ENCODE results near the gene RBM43. TPM values are rescaled to one million over a fixed set of nuclear protein-coding genes. Genes with fewer than 3 reads are reported as not detected.
"Not testable (repeated sequence)": the region's sequence is repeated elsewhere in the genome, so short reads cannot be mapped to it uniquely, and the experiment has no call there.

The RBM43 gene
- 1 to 10 TPM; 3.4 to 3.8 TPM for total RNA-seq

DNA sequence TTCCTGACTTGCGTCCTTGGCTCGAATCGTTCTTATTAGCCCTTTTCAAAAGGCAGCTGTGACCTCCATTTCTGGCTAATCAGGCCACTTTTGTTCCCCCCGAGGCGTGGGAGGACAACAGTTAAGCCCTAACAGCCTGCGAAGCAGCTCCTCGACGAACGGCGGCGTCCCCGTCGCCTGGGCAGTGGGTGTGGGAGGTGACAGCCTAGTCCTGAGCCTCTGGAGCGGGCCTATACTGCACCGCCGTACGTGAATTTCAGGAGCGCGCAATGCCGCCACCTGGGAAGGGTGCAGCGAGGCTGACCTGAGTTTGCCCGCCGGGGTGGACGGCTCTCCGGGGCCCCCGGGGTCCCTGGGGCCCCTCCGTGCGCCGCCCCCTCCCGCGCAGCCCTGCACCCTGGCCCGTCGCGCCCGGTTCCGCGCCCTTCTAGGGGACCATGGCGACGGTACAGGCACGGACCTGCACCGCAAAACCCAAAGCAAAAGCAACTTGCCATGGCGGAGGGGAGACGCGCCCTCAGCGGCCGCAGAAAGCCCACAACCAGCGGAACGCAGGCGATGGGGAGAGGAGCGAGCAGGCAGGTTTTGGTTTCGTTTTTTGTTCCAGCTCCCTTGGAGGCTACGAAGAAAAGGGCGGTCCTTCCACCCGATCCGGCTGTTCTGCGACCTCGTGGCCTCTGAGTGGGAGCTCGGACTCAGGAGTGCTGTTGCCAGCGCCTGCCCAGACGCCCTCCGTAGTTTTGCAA lies at the start of gene RBM43:
RBM43 (minus strand) TSS at position 633 of the 746 bp plus-strand sequence; CDS start at position 497, 136 bp downstream.
- DNase-seq = peak; percentile 81
- no peaks in the 10 kb centered on the region for H3K27me3 Mint-ChIP-seq (ENCODE audit: low read depth)

DNA sequence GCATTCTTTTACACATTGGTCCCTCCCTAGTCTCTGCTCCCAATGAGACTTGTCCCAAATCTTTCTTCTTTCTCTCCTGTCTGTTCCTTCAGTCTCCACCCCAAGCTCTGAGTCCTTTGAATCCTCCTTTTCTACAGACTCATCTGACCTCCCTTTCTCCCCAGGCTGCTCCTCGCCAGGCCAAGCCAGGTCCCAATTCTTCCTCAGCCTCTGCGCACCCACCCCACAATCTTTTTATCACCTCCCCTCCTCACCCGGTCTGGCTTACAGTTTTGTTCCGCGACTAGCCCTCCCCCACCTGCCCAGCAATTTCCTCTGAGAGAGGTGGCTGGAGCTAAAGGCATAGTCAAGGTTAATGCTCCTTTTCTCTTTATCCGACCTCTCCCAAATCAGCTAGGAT lies 48.6 kb upstream of the RBM43 start:
- H3K27me3 Mint-ChIP-seq (ENCODE audit: low read depth); H3K4me1 Mint-ChIP-seq (ENCODE audit: low read depth): not testable (repeated sequence)

More for the DNA sequence above, at the start of gene RBM43:
- Mint-ChIP-seq H3K4me1 (ENCODE audit: low read depth) (peaks cover 18% of the 10 kb centered on the region), H3K4me3 (peak within 1 kb of the TSS; percentile 87), H3K9me3 (no peaks in the 10 kb centered on the region), H3K27ac (peak within 1 kb of the TSS; percentile 87), H3K36me3 (ENCODE audit: low read depth) (no peaks in the 10 kb centered on the region)
- intact Hi-C loops (cut with micrococcal nuclease) = loop anchor here (1.0 to 2.0 kb wide), 4 partner anchors 28 to 1675 kb away; partner anchors contain the start of genes MMADHC, NMI and RIF1
- CTCF ChIA-PET = interaction anchor here (0.5 kb wide), 1 partner anchor 112 kb away, joined by 3 read pairs; no protein-coding TSS in a partner anchor

DNA sequence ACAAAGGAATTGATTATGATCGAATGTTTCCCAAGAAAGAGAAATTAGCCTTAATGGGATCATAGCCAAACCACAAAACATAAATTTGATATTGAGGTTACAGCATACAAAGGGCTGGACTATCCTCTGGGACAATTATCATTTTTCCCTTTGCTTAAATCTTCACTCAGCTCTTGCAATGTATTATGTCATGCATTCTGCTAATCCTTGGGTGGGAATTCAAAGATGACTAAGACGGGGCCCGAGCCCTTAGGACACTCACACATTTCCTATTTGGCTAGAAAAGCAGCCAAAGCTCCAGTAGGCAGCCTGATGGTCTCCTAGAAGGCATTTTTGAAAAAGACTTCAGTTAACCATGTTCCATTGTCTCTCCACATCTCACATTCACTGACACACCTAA lies 45.0 kb upstream of the RBM43 start:
- no peak overlapping the region for H3K4me3 Mint-ChIP-seq
- no peaks in the 10 kb centered on the region for H3K9me3 Mint-ChIP-seq
- peaks cover 3% of the 10 kb centered on the region for H3K27me3 Mint-ChIP-seq (ENCODE audit: low read depth)
- no peak overlapping the region for H3K27ac Mint-ChIP-seq
- no peak for DNase-seq
- H3K36me3 Mint-ChIP-seq (ENCODE audit: low read depth) = no peaks in the 10 kb centered on the region
- CTCF ChIA-PET = no interaction called here
- intact Hi-C loops (cut with micrococcal nuclease) = no loop called here
- no peaks in the 10 kb centered on the region for H3K4me1 Mint-ChIP-seq (ENCODE audit: low read depth)

More for the DNA sequence above, 48.6 kb upstream of the RBM43 start:
- DNase-seq; H3K36me3 Mint-ChIP-seq (ENCODE audit: low read depth); CTCF ChIA-PET; H3K27ac Mint-ChIP-seq; H3K9me3 Mint-ChIP-seq; intact Hi-C loops (cut with micrococcal nuclease); H3K4me3 Mint-ChIP-seq: not testable (repeated sequence)

DNA sequence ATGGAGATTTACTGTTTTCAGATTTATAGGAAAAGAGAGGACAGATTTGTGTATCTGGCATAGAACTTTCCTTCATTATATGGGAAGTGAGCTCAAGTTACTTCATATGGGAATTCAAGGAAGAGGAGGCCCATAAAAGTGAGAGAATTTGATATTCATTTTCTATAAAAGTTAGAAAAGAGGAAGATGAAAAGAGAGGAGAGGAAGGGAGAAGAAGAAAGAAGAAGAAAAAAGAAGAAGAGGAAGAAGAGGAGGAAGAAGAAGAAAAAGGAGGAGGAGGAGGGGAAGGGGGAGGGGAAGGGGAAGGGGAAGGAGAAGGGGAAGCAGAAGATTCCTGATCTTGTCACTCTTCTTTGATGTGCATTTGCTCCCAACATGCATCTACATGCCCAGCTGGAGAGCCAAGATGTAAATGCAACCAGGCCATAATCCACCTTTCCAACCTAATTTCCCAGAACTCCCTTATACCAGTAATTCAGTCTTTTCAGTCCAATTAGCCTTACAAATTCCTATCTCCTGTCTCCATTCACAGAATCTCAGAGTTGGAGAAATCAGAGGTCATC lies 43.5 kb upstream of the RBM43 start:
- H3K4me3 Mint-ChIP-seq = no peak overlapping the region
- no peaks in the 10 kb centered on the region for H3K4me1 Mint-ChIP-seq (ENCODE audit: low read depth)
- peaks cover 4% of the 10 kb centered on the region for H3K27me3 Mint-ChIP-seq (ENCODE audit: low read depth)
- H3K9me3 Mint-ChIP-seq = no peaks in the 10 kb centered on the region
- no peak overlapping the region for H3K27ac Mint-ChIP-seq
- CTCF ChIA-PET = no interaction called here
- H3K36me3 Mint-ChIP-seq (ENCODE audit: low read depth) = no peaks in the 10 kb centered on the region
- intact Hi-C loops (cut with micrococcal nuclease) = no loop called here
- no peak for DNase-seq

DNA sequence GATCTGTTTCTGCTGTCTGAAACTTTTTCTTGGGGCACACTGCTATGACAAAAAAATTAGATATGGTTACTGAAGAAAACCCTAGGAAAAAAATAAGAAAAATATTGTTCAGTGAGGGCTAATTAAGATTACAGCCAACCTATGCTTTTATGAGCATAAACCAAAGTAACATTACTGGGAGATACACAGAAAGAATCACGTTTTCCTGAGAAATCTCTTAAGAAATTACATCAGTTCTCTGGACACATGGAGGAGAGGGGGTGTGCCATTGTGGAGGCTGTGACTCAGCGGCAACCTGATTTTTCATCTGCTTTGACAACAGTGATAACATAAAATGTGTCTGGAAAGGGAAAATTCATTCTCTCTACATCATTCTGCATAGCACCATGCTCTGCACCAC lies 41.2 kb upstream of the RBM43 start:
- CTCF ChIA-PET = no interaction called here
- no peak overlapping the region for H3K27ac Mint-ChIP-seq
- peaks cover 4% of the 10 kb centered on the region for H3K27me3 Mint-ChIP-seq (ENCODE audit: low read depth)
- peaks cover 4% of the 10 kb centered on the region for H3K4me1 Mint-ChIP-seq (ENCODE audit: low read depth)
- H3K9me3 Mint-ChIP-seq = no peaks in the 10 kb centered on the region
- intact Hi-C loops (cut with micrococcal nuclease) = no loop called here
- DNase-seq = no peak
- no peak overlapping the region for H3K4me3 Mint-ChIP-seq
- H3K36me3 Mint-ChIP-seq (ENCODE audit: low read depth) = no peaks in the 10 kb centered on the region

DNA sequence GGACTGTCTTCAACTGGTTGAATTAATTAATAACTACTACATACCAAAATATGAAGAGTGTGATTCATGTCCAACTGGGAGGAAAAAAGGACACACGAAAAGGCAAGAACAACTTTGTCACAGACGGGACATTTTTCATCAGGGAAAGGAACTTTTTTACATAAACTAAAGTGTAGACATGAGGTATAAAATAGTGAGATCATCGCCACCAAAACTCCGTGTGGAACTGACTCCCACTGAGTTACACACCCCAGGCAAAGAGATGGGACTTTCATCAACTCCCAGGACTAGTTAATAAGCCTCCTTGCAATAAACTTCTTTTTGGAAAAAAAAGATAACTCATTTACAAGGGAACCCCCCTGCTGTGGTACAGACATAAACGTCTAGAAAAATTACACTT lies 40.7 kb upstream of the RBM43 start:
- no peak for DNase-seq
- H3K27me3 Mint-ChIP-seq (ENCODE audit: low read depth) = peaks cover 4% of the 10 kb centered on the region
- intact Hi-C loops (cut with micrococcal nuclease) = no loop called here
- CTCF ChIA-PET = no interaction called here
- no peaks in the 10 kb centered on the region for H3K36me3 Mint-ChIP-seq (ENCODE audit: low read depth)
- H3K4me3 Mint-ChIP-seq = no peak overlapping the region
- no peaks in the 10 kb centered on the region for H3K9me3 Mint-ChIP-seq
- no peak overlapping the region for H3K27ac Mint-ChIP-seq
- H3K4me1 Mint-ChIP-seq (ENCODE audit: low read depth) = peaks cover 9% of the 10 kb centered on the region

DNA sequence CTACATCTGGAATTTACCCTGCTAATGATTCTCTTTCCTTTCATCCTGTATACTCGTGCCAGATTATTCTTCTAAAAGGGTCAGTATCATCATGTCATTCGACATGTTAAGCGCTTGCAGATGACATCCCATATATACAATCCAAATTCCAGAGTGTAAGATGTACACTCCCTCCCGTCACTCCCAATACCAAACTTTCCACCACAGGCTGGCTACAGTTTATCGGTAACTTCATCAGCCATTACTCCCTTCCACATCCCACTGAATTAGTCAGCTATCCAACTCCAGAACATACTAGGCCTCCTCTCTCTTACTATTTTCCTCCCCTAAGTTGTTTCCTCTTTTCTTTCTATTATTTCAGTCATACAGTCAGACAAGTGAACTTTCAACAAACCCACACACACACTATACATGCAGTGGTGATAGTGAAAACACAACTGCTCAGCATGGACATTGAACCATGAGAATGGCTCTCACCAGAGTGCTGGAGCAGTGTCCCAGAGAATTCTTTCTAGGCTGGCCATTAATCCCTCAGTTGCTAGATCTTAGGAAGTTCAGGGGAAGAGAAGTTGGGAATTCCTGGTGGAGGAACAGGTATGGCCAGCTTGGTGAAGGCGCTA lies 38.4 kb upstream of the RBM43 start:
- Mint-ChIP-seq H3K4me1 (ENCODE audit: low read depth) (peaks cover 9% of the 10 kb centered on the region), H3K27ac (no peak overlapping the region), H3K36me3 (ENCODE audit: low read depth) (no peaks in the 10 kb centered on the region), H3K4me3 (no peak overlapping the region), H3K27me3 (ENCODE audit: low read depth) (peaks cover 4% of the 10 kb centered on the region), H3K9me3 (no peaks in the 10 kb centered on the region)
- DNase-seq = no peak
- CTCF ChIA-PET = interaction anchor here (0.6 kb wide), 1 partner anchor 68 kb away, joined by 6 read pairs; no protein-coding TSS in a partner anchor
- intact Hi-C loops (cut with micrococcal nuclease) = no loop called here

DNA sequence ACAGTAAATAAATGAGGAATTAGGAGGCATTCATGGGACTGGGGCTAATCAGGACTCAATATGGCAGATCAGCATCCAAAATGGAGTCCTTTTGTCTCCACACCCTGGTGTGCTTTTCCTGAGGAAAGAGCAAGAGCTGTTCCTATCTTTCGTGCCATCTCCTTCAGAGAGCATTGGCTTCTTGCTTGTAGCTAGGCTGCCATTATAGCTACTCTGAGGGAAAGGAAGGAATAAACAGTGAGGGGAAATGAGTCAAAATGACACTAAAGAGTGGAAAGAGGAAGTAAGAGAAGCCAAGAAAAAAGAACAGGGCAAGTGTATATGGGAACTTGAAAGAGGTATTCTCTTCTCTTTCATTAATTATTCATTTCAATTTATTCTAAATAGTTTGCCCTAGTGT lies 36.2 kb upstream of the RBM43 start:
- intact Hi-C loops (cut with micrococcal nuclease) = no loop called here

DNA sequence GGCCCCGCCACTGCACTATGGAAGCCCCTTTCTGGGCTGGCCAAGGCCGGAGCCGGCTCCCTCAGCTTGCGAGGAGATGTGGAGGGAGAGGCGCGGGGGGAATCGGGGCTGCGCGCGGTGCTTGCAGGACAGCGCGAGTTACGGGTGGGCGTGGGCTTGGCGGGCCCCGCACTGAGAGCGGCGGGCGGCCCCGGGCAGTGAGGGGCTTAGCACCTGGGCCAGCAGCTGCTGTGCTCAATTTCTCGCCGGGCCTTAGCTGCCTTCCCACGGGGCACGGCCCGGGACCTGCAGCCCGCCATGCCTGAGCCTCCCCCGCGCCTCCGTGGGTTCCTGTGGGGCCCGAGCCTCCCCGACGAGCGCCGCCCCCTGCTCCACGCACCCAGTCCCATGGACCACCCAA lies 34.3 kb upstream of the RBM43 start:
- intact Hi-C loops (cut with micrococcal nuclease); H3K36me3 Mint-ChIP-seq (ENCODE audit: low read depth); H3K27me3 Mint-ChIP-seq (ENCODE audit: low read depth); H3K27ac Mint-ChIP-seq; H3K4me3 Mint-ChIP-seq; H3K9me3 Mint-ChIP-seq; DNase-seq: not testable (repeated sequence)
- H3K4me1 Mint-ChIP-seq (ENCODE audit: low read depth) = peaks cover 11% of the 10 kb centered on the region
- CTCF ChIA-PET = interaction anchor here (0.5 kb wide), 1 partner anchor 1702 kb away, joined by 3 read pairs; no protein-coding TSS in a partner anchor

More for the DNA sequence above, 36.2 kb upstream of the RBM43 start:
- CTCF ChIA-PET = interaction anchor here (0.7 kb wide), 1 partner anchor 31 kb away, joined by 3 read pairs; no protein-coding TSS in a partner anchor
- peaks cover 9% of the 10 kb centered on the region for H3K4me1 Mint-ChIP-seq (ENCODE audit: low read depth)
- no peaks in the 10 kb centered on the region for H3K36me3 Mint-ChIP-seq (ENCODE audit: low read depth)
- DNase-seq = no peak
- H3K4me3 Mint-ChIP-seq = no peak overlapping the region
- no peak overlapping the region for H3K27ac Mint-ChIP-seq
- no peaks in the 10 kb centered on the region for H3K9me3 Mint-ChIP-seq
- H3K27me3 Mint-ChIP-seq (ENCODE audit: low read depth) = peaks cover 4% of the 10 kb centered on the region

DNA sequence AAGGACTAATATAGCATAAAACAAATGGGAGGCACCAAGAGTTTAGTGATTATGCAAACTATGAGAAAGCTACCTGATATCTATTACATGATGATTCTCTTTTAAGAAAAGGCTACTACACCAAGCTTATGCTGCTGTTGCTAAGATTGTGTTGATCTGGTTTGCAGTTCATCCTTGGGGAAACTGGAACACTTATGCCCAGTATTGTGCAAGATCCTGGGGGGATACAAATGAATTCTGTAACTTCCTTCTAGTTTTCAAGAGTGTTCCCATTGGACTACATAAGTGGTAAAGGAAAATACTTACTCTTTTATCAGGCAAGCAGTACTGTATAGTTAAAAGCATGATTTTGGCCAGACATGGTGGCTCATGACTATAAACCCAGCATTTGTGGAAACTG lies 30.9 kb upstream of the RBM43 start:
- H3K27ac Mint-ChIP-seq = no peak overlapping the region
- H3K36me3 Mint-ChIP-seq (ENCODE audit: low read depth) = peaks cover 4% of the 10 kb centered on the region
- intact Hi-C loops (cut with micrococcal nuclease) = no loop called here
- CTCF ChIA-PET = interaction anchor here (0.6 kb wide), 1 partner anchor 143 kb away, joined by 3 read pairs; no protein-coding TSS in a partner anchor
- no peak overlapping the region for H3K4me3 Mint-ChIP-seq
- H3K9me3 Mint-ChIP-seq = no peaks in the 10 kb centered on the region
- DNase-seq = no peak
- no peaks in the 10 kb centered on the region for H3K27me3 Mint-ChIP-seq (ENCODE audit: low read depth)
- peaks cover 22% of the 10 kb centered on the region for H3K4me1 Mint-ChIP-seq (ENCODE audit: low read depth)

DNA sequence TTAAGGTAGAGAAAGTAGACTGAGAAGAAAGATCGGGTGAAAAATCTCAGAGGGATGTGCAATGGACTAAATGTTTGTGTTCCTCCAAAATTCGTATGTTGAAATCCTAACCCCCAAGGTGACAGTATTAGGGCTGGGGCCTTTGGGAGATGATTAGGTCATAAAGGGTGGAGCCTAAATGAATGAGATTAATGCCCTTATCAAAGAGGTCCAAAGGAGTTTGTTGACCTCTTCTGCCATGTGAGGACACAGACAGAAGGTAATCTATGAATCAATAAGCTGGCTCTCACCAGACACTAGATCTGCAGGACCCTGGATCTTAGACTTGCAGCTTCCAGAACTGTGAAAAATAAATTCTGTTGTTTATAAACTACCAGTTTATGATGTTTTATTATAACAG lies 30.5 kb upstream of the RBM43 start:
- Mint-ChIP-seq H3K36me3 (ENCODE audit: low read depth) (peaks cover 4% of the 10 kb centered on the region), H3K4me1 (ENCODE audit: low read depth) (peaks cover 25% of the 10 kb centered on the region), H3K27me3 (ENCODE audit: low read depth) (no peaks in the 10 kb centered on the region), H3K4me3 (no peak overlapping the region), H3K27ac (no peak overlapping the region), H3K9me3 (no peaks in the 10 kb centered on the region)
- DNase-seq = no peak
- CTCF ChIA-PET = interaction anchor here (0.6 kb wide), 1 partner anchor 143 kb away, joined by 3 read pairs; no protein-coding TSS in a partner anchor
- intact Hi-C loops (cut with micrococcal nuclease) = no loop called here

DNA sequence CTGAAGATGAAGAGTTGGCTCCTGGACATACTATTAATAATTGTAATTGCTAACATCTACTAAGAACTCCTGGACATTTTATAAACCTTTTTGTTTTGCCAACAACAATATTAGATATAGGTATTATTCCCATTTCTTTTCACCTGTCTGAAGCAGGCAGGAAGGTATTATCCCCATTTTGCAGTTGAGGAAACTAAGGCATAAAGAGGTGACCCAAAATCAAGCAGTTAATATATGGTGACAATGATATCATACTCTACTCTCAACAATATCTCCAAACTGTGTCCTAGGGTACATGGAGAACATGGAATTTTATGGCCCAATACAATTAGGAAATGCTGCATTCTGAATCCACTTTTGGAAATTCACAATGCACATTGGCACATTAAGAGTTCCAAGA lies 29.6 kb upstream of the RBM43 start:
- H3K27ac Mint-ChIP-seq = no peak overlapping the region

More for the DNA sequence above, 29.6 kb upstream of the RBM43 start:
- Mint-ChIP-seq H3K27me3 (ENCODE audit: low read depth) (no peaks in the 10 kb centered on the region), H3K9me3 (no peaks in the 10 kb centered on the region), H3K4me1 (ENCODE audit: low read depth) (peaks cover 33% of the 10 kb centered on the region), H3K4me3 (no peak overlapping the region), H3K36me3 (ENCODE audit: low read depth) (peaks cover 5% of the 10 kb centered on the region)
- intact Hi-C loops (cut with micrococcal nuclease) = loop anchor here (2.0 kb wide), 1 partner anchor 190 kb away; no protein-coding TSS in a partner anchor
- CTCF ChIA-PET = no interaction called here
- DNase-seq = no peak

Data from activated naive CD4-positive, alpha-beta T cell treated with anti-CD3 and anti-CD28 coated beads for 36 hours (primary cell).